Measurements from ENCODE around the gene MYH13. TPM values are rescaled to one million over a fixed set of nuclear protein-coding genes. Genes with fewer than 3 reads are reported as not detected.

Gene MYH13
- total RNA-seq (2021) (not detected in 2 replicates), Bru-seq, nascent RNA (not detected), BruChase-seq, experiment 1, labeled RNA remaining after a 2-hour chase (percentile 4 among the genes with signal in this experiment), BruChase-seq, experiment 2, labeled RNA remaining after a 6-hour chase (percentile 9 among the genes with signal in this experiment)
- long read RNA-seq = 0 reads

- no peaks in the 10 kb centered on the region for H3K27me3 ChIP-seq (replicated peaks; ENCODE audit: insufficient read depth, low read depth, low read length, poor library complexity)
- no TSS peak for BruUV-seq (replicated peaks)
- TF ChIP-seq CTCF (conservative IDR thresholded peaks at IDR 0.05; ENCODE audit: low read depth, low read length) = no peak
- TF ChIP-seq EZH2 (IDR thresholded peaks at IDR 0.05; ENCODE audit: borderline replicate concordance, low read depth, low read length, poor library complexity, severe bottlenecking) = no peak
- POLR2A ChIA-PET (ENCODE audit: low non-redundant PET) = no interaction called here
- no peaks in the 10 kb centered on the region for H3K9me3 ChIP-seq (ENCODE audit: low read depth, low read length, poor library complexity, severe bottlenecking)
- DNase-seq (ENCODE audit: low spot score) = no peak
- no peaks in the 10 kb centered on the region for H3K4me1 ChIP-seq (ENCODE audit: insufficient read depth, low read length, poor library complexity, severe bottlenecking)
- intact Hi-C loops (cut with micrococcal nuclease; ENCODE audit: unreplicated experiment) = no loop called here
- no peaks in the 10 kb centered on the region for H3K36me3 ChIP-seq (ENCODE audit: insufficient read depth, low read length, poor library complexity, severe bottlenecking)
- CTCF ChIA-PET = no interaction called here
- no peak within 1 kb of the TSS for H3K4me3 ChIP-seq (ENCODE audit: low read depth, low read length, poor library complexity, severe bottlenecking)
- no peak within 1 kb of the TSS for H3K27ac ChIP-seq (ENCODE audit: low read depth, low read length, poor library complexity, severe bottlenecking)
These were observed at the start of gene MYH13 for GRCh38 chr17:10372906-10373305. Gene MYH13, minus strand, starts transcription at chr17:10373006. Its CDS starts 8,476 bp downstream, at chr17:10364530.

- intact Hi-C loops (cut with micrococcal nuclease; ENCODE audit: unreplicated experiment) = no loop called here
- CTCF ChIA-PET = no interaction called here
- POLR2A ChIA-PET (ENCODE audit: low non-redundant PET) = no interaction called here
These were observed 49.2 kb upstream of the MYH13 start, which contains the start of gene MYH8 for GRCh38 chr17:10421900-10422542. Gene MYH8, minus strand, starts transcription at chr17:10421950. Its CDS starts 1,723 bp downstream, at chr17:10420227.

GRCh38 chr17:10421211-10421610, 48.4 kb upstream of the MYH13 start:
- Histone ChIP-seq H3K36me3 (ENCODE audit: insufficient read depth, low read length, poor library complexity, severe bottlenecking) (no peaks in the 10 kb centered on the region), H3K27ac (ENCODE audit: low read depth, low read length, poor library complexity, severe bottlenecking) (no peak overlapping the region), H3K9me3 (ENCODE audit: low read depth, low read length, poor library complexity, severe bottlenecking) (no peaks in the 10 kb centered on the region), H3K4me1 (ENCODE audit: insufficient read depth, low read length, poor library complexity, severe bottlenecking) (no peaks in the 10 kb centered on the region), H3K4me3 (ENCODE audit: low read depth, low read length, poor library complexity, severe bottlenecking) (no peak overlapping the region), H3K27me3 (replicated peaks; ENCODE audit: insufficient read depth, low read depth, low read length, poor library complexity) (no peaks in the 10 kb centered on the region)
- ChIA-PET CTCF (no interaction called here), POLR2A (ENCODE audit: low non-redundant PET) (no interaction called here)
- no TSS peak for BruUV-seq (replicated peaks)
- TF ChIP-seq CTCF (conservative IDR thresholded peaks at IDR 0.05; ENCODE audit: low read depth, low read length) = no peak
- no peak for TF ChIP-seq EZH2 (IDR thresholded peaks at IDR 0.05; ENCODE audit: borderline replicate concordance, low read depth, low read length, poor library complexity, severe bottlenecking)
- DNase-seq (ENCODE audit: low spot score) = no peak
- intact Hi-C loops (cut with micrococcal nuclease; ENCODE audit: unreplicated experiment) = no loop called here

More at GRCh38 chr17:10421900-10422542, 49.2 kb upstream of the MYH13 start, which contains the start of gene MYH8:
- DNase-seq (ENCODE audit: low spot score) = no peak
- Histone ChIP-seq H3K4me1 (ENCODE audit: insufficient read depth, low read length, poor library complexity, severe bottlenecking) (no peaks in the 10 kb centered on the region), H3K36me3 (ENCODE audit: insufficient read depth, low read length, poor library complexity, severe bottlenecking) (no peaks in the 10 kb centered on the region), H3K27ac (ENCODE audit: low read depth, low read length, poor library complexity, severe bottlenecking) (no peak within 1 kb of the TSS), H3K27me3 (replicated peaks; ENCODE audit: insufficient read depth, low read depth, low read length, poor library complexity) (no peaks in the 10 kb centered on the region), H3K4me3 (ENCODE audit: low read depth, low read length, poor library complexity, severe bottlenecking) (no peak within 1 kb of the TSS), H3K9me3 (ENCODE audit: low read depth, low read length, poor library complexity, severe bottlenecking) (no peaks in the 10 kb centered on the region)
- TF ChIP-seq EZH2 (IDR thresholded peaks at IDR 0.05; ENCODE audit: borderline replicate concordance, low read depth, low read length, poor library complexity, severe bottlenecking) = no peak
- TF ChIP-seq CTCF (conservative IDR thresholded peaks at IDR 0.05; ENCODE audit: low read depth, low read length) = no peak
- no TSS peak for BruUV-seq (replicated peaks)

All from A673 (cell line).